ENCODE data around the gene NLRC4. TPM values are rescaled to one million over a fixed set of nuclear protein-coding genes. Genes with fewer than 3 reads are reported as not detected.
"Not testable (repeated sequence)": the region's sequence is repeated elsewhere in the genome, so short reads cannot be mapped to it uniquely, and the experiment has no call there.

NLRC4 gene
- polyA plus RNA-seq, 2 of the 4 experiments (the other 2 are of a cell fraction) = 0.01 TPM; not detected in 1

DNA sequence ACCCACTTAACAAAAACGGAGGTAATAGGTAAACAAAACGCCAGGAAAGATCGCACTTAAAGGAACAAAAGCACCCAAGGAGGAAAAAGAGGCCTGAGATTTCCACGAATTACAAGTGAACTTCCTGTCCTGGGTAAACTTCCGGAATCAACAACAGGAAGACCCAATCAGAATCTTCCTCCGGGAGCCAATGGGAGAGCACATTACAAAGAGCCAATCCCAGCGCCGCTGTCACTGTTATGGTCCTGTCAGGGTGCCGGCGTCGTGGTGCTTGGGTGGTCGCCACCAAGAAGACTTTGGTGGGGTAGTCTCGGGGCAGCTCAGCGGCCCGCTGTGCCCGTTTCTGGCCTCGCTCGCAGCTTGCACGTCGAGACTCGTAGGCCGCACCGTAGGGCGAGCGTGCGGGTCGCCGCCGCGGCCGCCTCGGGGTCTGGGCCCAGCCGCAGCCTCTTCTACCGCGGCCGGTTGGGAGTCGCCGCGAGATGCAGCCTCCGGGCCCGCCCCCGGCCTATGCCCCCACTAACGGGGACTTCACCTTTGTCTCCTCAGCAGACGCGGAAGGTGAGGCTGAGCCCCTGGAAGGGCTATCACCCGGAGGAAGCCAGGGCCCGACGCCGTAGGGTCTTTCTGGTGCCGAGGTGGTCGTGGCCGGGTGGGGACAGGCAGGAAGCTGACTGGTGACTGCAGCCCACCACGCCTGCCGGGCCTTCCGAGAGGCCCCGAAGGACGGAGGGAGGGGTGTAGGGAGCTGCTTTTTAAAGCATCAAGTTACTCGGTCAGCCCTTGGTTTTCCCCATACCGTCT is 13.2 kb upstream of the NLRC4 start, which contains the start of gene YIPF4:
TSS of gene YIPF4 (plus strand) at position 231 of the 804 bp plus-strand sequence. CDS start at position 483, 252 bp downstream.
- Histone ChIP-seq H3K9me3 (no peaks in the 10 kb centered on the region), H3K4me1 (peaks cover 8% of the 10 kb centered on the region; the same call in 2 of the 3 replicates), H3K27ac (peak within 1 kb of the TSS; percentile 88 to 92), H3K4me2 (peak within 1 kb of the TSS; percentile 99), H3K4me3 (peak within 1 kb of the TSS; percentile 94)
- ChIA-PET CTCF (interaction anchor here (0.6 to 0.7 kb wide), 2 partner anchors 21 to 33 kb away, joined by 3 read pairs; no protein-coding TSS in a partner anchor), POLR2A (interaction anchor here (0.6 to 1.4 kb wide), 4 partner anchors 9 to 112 kb away, joined by 3 to 7 read pairs (median 3); partner anchors contain the start of gene SLC30A6)
- ATAC-seq = peak; percentile 100
- peak; percentile 95 to 100 for DNase-seq (ENCODE audit: low read depth in 1 of 2, low spot score in 1 of 2)
- TF ChIP-seq CEBPB (IDR thresholded peaks at IDR 0.05) = no peak
- TF ChIP-seq, protein P1, sequence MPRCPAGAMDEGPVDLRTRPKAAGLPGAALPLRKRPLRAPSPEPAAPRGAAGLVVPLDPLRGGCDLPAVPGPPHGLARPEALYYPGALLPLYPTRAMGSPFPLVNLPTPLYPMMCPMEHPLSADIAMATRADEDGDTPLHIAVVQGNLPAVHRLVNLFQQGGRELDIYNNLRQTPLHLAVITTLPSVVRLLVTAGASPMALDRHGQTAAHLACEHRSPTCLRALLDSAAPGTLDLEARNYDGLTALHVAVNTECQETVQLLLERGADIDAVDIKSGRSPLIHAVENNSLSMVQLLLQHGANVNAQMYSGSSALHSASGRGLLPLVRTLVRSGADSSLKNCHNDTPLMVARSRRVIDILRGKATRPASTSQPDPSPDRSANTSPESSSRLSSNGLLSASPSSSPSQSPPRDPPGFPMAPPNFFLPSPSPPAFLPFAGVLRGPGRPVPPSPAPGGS (IDR thresholded peaks at IDR 0.05) = peak; percentile 81; the same call in 1 of the 3 replicates
- TF ChIP-seq KDM5A (IDR thresholded peaks at IDR 0.05) = peak; percentile 79
- no peak for TF ChIP-seq CHD4 (IDR thresholded peaks at IDR 0.05; ENCODE audit: borderline replicate concordance)
- TF ChIP-seq, protein P2, sequence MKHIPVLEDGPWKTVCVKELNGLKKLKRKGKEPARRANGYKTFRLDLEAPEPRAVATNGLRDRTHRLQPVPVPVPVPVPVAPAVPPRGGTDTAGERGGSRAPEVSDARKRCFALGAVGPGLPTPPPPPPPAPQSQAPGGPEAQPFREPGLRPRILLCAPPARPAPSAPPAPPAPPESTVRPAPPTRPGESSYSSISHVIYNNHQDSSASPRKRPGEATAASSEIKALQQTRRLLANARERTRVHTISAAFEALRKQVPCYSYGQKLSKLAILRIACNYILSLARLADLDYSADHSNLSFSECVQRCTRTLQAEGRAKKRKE (CRISPR knock-in tag; IDR thresholded peaks at IDR 0.05; ENCODE audit: low read depth) = no peak
- peak; percentile 52 for TF ChIP-seq POLR2A (IDR thresholded peaks at IDR 0.05; ENCODE audit: low read length)
- peak; percentile 59 to 84; a peak in 4 of 5 replicates for TF ChIP-seq JUN (IDR thresholded peaks at IDR 0.05)
- TF ChIP-seq HOXB5 (CRISPR knock-in tag; IDR thresholded peaks at IDR 0.05) = 0 out of 2 replicates have a peak, but pooled peaks have one; percentile 55
- no peak; the same call in 1 of the 2 replicates for TF ChIP-seq HDAC2 (IDR thresholded peaks at IDR 0.05)
- TF ChIP-seq TP53 (CRISPR knock-in tag; IDR thresholded peaks at IDR 0.05) = no peak
- no peak for TF ChIP-seq KDM1A (IDR thresholded peaks at IDR 0.05; ENCODE audit: low read depth)
- peak; percentile 94 for TF ChIP-seq HMGXB4 (CRISPR knock-in tag; IDR thresholded peaks at IDR 0.05; ENCODE audit: borderline replicate concordance)
- TF ChIP-seq PHF8 (IDR thresholded peaks at IDR 0.05; ENCODE audit: borderline replicate concordance, low read depth) = peak; percentile 97
- TF ChIP-seq MAX (IDR thresholded peaks at IDR 0.05) = peak; percentile 82
- TF ChIP-seq EHMT2 (IDR thresholded peaks at IDR 0.05; ENCODE audit: low read depth) = no peak; the same call in 1 of the 2 replicates
- WGBS (ENCODE audit: missing lambda C conversion rate) = 0% methylated on average over 23 of the region's 59 CpGs
- peak; percentile 78 for FAIRE-seq

DNA sequence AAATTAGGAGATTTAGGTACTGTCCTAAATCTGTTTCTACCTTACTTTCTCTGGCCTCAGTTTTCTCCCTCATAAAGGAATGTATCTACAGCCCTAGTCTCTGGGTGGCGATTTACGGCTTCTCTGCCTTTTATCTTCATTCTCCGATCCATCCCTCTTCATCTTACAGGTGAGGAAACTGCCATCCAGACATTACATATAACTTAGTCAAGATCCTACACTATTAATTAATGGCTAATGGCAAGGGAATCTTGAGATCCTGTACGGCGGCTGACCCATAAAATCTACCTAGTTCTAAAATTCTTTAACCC is 12.6 kb upstream of the NLRC4 start:
- peak overlapping the region; percentile 99 for H3K4me2 ChIP-seq
- H3K4me1 ChIP-seq = peaks cover 8% of the 10 kb centered on the region; the same call in 2 of the 3 replicates
- H3K4me3 ChIP-seq = peak overlapping the region; percentile 94
- ATAC-seq (peak; percentile 10 to 11; a peak in 2 of 6 replicates), FAIRE-seq (no peak), DNase-seq (ENCODE audit: low read depth in 1 of 2, low spot score in 1 of 2) (no peak)
- ChIA-PET CTCF (no interaction called here), POLR2A (interaction anchor here (1.3 to 1.4 kb wide), 3 partner anchors 13 to 112 kb away, joined by 3 to 7 read pairs (median 3); partner anchors contain the start of gene SLC30A6)
- no peaks in the 10 kb centered on the region for H3K9me3 ChIP-seq
- H3K27ac ChIP-seq = peak overlapping the region; percentile 88 to 92
- WGBS (ENCODE audit: missing lambda C conversion rate) = 42% methylated on average over 5 of the region's 5 CpGs
- 0 out of 2 replicates have a peak, but pooled peaks have one; percentile 6 for TF ChIP-seq HDAC2 (IDR thresholded peaks at IDR 0.05)
- TF ChIP-seq TFCP2L1 (CRISPR knock-in tag; IDR thresholded peaks at IDR 0.05) = no peak
- TF ChIP-seq EHMT2 (IDR thresholded peaks at IDR 0.05; ENCODE audit: low read depth) = peak; percentile 70; the same call in 1 of the 2 replicates
- TF ChIP-seq ZNF302 (CRISPR knock-in tag; IDR thresholded peaks at IDR 0.05) = no peak
- no peak for TF ChIP-seq MAZ (IDR thresholded peaks at IDR 0.05; ENCODE audit: borderline replicate concordance, low read depth, low read length)
- TF ChIP-seq RARB (CRISPR knock-in tag; IDR thresholded peaks at IDR 0.05) = 0 out of 2 replicates have a peak, but pooled peaks have one; percentile 44
- no peak for TF ChIP-seq NFE2L2 (conservative IDR thresholded peaks at IDR 0.05; ENCODE audit: low read length)
- TF ChIP-seq ZFP36 (IDR thresholded peaks at IDR 0.05; ENCODE audit: borderline replicate concordance, partially characterized antibody) = no peak
- 0 out of 2 replicates have a peak, but pooled peaks have one; percentile 59 for TF ChIP-seq HMGXB4 (CRISPR knock-in tag; IDR thresholded peaks at IDR 0.05; ENCODE audit: borderline replicate concordance)

- WGBS (ENCODE audit: missing lambda C conversion rate) = 72% methylated on average over 7 of the region's 7 CpGs
- H3K4me3 ChIP-seq; H3K9me3 ChIP-seq; DNase-seq (ENCODE audit: low read depth in 1 of 2, low spot score in 1 of 2); ATAC-seq; H3K27ac ChIP-seq; H3K4me2 ChIP-seq; FAIRE-seq; H3K4me1 ChIP-seq; CTCF ChIA-PET; POLR2A ChIA-PET: not testable (repeated sequence)
These were observed 11.1 kb upstream of the NLRC4 start for GRCh38 chr2:32275790-32276189.
